HCT116 (cell line): ENCODE data around the gene ETHE1. TPM values are rescaled to one million over a fixed set of nuclear protein-coding genes. Genes with fewer than 3 reads are reported as not detected.
A peak's percentile ranks its signal among the peaks of the same experiment; 100 is the strongest.

ENCODE experiments used
- ATAC-seq: fragments of 200-7000 bp; cut with Tn5 transposase; 2 replicates; pipeline ENCODE4 v1.9.1; 2020; ENCODE audit warnings: mild to moderate bottlenecking, moderate library complexity
- BruUV-seq: library from RNA; stranded (reverse); fragments of 400-500 nt; replicated peaks from 2 replicates; lab custom pipeline; 2021; lab: Mats Ljungman, UMichigan
- CTCF ChIA-PET: fragments of 300-600 bp; sonication (Branson Sonifier 250); formaldehyde crosslinking; loops from one replicate; lab custom pipeline; 2021; ENCODE audit warnings: antibody characterized with exemption; lab: Charles Lee
- POLR2A ChIA-PET: fragments of 300-600, 350-600 bp; sonication (Branson Sonifier 250); formaldehyde crosslinking; loops from one replicate; lab custom pipeline; 2021; ENCODE audit warnings: antibody characterized with exemption; lab: Charles Lee
- RAD21 ChIA-PET, 2 experiments: fragments of 300-600 bp; sonication (Branson Sonifier 250); formaldehyde crosslinking; loops; one replicate each; lab custom pipeline; 2023; ENCODE audit warnings: low total read pairs in 2 of 2; ENCODE audit not compliant: uncharacterized antibody in 2 of 2, unreplicated experiment in 2 of 2, low non-redundant PET in 1 of 2; lab: Charles Lee
- DNase-seq: peaks from one replicate; pipeline ENCODE4 v3.0.0-alpha.2; 2010; ENCODE audit warnings: low read depth, low spot score
- H2AFZ ChIP-seq: fragments of 200-600 bp; shearing (Covaris generic), sonication (generic); 2 replicates; pipeline ENCODE4 v1.6.1; 2017; ENCODE audit warnings: low read depth, mixed run types, mixed read lengths, antibody characterized with exemption, low read length; ENCODE audit not compliant: poor library complexity, severe bottlenecking
- H3K27ac ChIP-seq: 2 replicates; pipeline ENCODE4 v1.5.1; 2012; ENCODE audit warnings: low read depth, low read length
- H3K27me3 ChIP-seq: fragments of 200-600 bp; sonication (generic); 2 replicates; pipeline ENCODE4 v1.6.1; 2016; ENCODE audit warnings: mixed run types, low read length, mixed read lengths; ENCODE audit not compliant: insufficient read depth
- H3K36me3 ChIP-seq, 2 experiments: fragments of 200-500 bp in 1 of 2; fragments of 200-600 bp in 1 of 2; sonication (Bioruptor generic) in 1 of 2; sonication (generic) in 1 of 2; 2 replicates each; pipeline versions ENCODE4 v1.5.1 to v1.6.1; 2014 to 2016; ENCODE audit warnings: low read length in 2 of 2, inconsistent platforms in 1 of 2, mixed read lengths in 1 of 2, mixed run types in 1 of 2; ENCODE audit not compliant: insufficient read depth in 2 of 2, control insufficient read depth in 1 of 2
- H3K4me1 ChIP-seq, 2 experiments: fragments of 200-600 bp in 1 of 2; sonication (generic) in 1 of 2; 2 replicates each; pipeline versions ENCODE4 v1.5.1 to v1.6.1; 2012 to 2017; ENCODE audit warnings: low read length in 2 of 2, inconsistent platforms in 1 of 2, mild to moderate bottlenecking in 1 of 2, mixed read lengths in 1 of 2, mixed run types in 1 of 2, moderate library complexity in 1 of 2; ENCODE audit not compliant: insufficient read depth in 2 of 2, control insufficient read depth in 1 of 2
- H3K4me2 ChIP-seq: fragments of 200-600 bp; sonication (generic); 2 replicates; pipeline ENCODE4 v1.6.1; 2017; ENCODE audit warnings: mixed run types, low read length, mixed read lengths
- H3K4me3 ChIP-seq, 2 experiments: fragments of 200-600 bp in 1 of 2; sonication (generic) in 1 of 2; replicated peaks in 1 of 2; 2 replicates each; pipeline ENCODE4 v1.5.1; 2011 to 2016; ENCODE audit warnings: low read length in 2 of 2, control low read depth in 1 of 2, low read depth in 1 of 2, mild to moderate bottlenecking in 1 of 2, mixed read lengths in 1 of 2, mixed run types in 1 of 2
- H3K79me2 ChIP-seq: fragments of 200-600 bp; sonication (generic); 2 replicates; pipeline ENCODE4 v1.6.1; 2017; ENCODE audit warnings: mild to moderate bottlenecking, mixed run types, low read length, moderate library complexity, mixed read lengths; ENCODE audit not compliant: insufficient read depth
- H3K9ac ChIP-seq: fragments of 200-600 bp; sonication (generic); 2 replicates; pipeline ENCODE4 v1.6.1; 2016; ENCODE audit warnings: low read length, mixed read lengths
- H3K9me2 ChIP-seq: fragments of 200-600 bp; sonication (generic), shearing (Covaris generic); 2 replicates; pipeline ENCODE4 v1.6.1; 2017; ENCODE audit warnings: mixed run types, mild to moderate bottlenecking, moderate library complexity; ENCODE audit not compliant: insufficient read depth
- H3K9me3 ChIP-seq, 2 experiments: fragments of 200-500 bp in 1 of 2; fragments of 200-600 bp in 1 of 2; sonication (Bioruptor generic) in 1 of 2; sonication (generic) in 1 of 2; 2 replicates each; pipeline ENCODE4 v1.6.1; 2014 to 2017; ENCODE audit warnings: low read length in 2 of 2, mixed read lengths in 2 of 2, inconsistent platforms in 1 of 2, low read depth in 1 of 2, mild to moderate bottlenecking in 1 of 2, mixed run types in 1 of 2, moderate library complexity in 1 of 2; ENCODE audit not compliant: control insufficient read depth in 1 of 2, insufficient read depth in 1 of 2
- H4K20me1 ChIP-seq: fragments of 200-600 bp; sonication (generic), shearing (Covaris generic); 2 replicates; pipeline ENCODE4 v1.6.1; 2017; ENCODE audit warnings: mixed run types, mild to moderate bottlenecking, moderate library complexity; ENCODE audit not compliant: insufficient read depth
- CBX3 ChIP-seq: IDR thresholded peaks from 2 replicates; pipeline ENCODE4 v1.6.1; 2012; ENCODE audit warnings: low read depth
- CEBPB ChIP-seq: IDR thresholded peaks from 2 replicates; pipeline ENCODE4 v1.6.1; 2012; ENCODE audit warnings: low read depth
- ELF1 ChIP-seq: IDR thresholded peaks from 2 replicates; pipeline ENCODE4 v1.6.1; 2012; ENCODE audit warnings: low read depth, borderline replicate concordance
- EZH2 ChIP-seq: fragments of 200-600 bp; sonication (generic); IDR thresholded peaks from 2 replicates; pipeline ENCODE4 v1.6.1; 2017; ENCODE audit warnings: antibody characterized with exemption, mixed run types
- EZH2phosphoT487 ChIP-seq: fragments of 200-600 bp; IDR thresholded peaks from 2 replicates; pipeline ENCODE4 v1.6.1; 2018; ENCODE audit warnings: antibody characterized with exemption, borderline replicate concordance
- FOSL1 ChIP-seq: IDR thresholded peaks from 2 replicates; pipeline ENCODE4 v1.6.1; 2012; ENCODE audit warnings: low read depth
- JUND ChIP-seq: IDR thresholded peaks from 2 replicates; pipeline ENCODE4 v1.6.1; 2012
- POLR2A ChIP-seq: IDR thresholded peaks from 2 replicates; pipeline ENCODE4 v1.7.0; 2011; ENCODE audit warnings: borderline replicate concordance; ENCODE audit not compliant: insufficient read depth, insufficient read length; ENCODE audit errors: extremely low read depth
- RAD21 ChIP-seq: IDR thresholded peaks from 2 replicates; pipeline ENCODE4 v1.6.1; 2012; ENCODE audit warnings: low read depth, mild to moderate bottlenecking
- SIN3A ChIP-seq: IDR thresholded peaks from 2 replicates; pipeline ENCODE4 v1.6.1; 2012; ENCODE audit warnings: low read depth
- SP1 ChIP-seq: IDR thresholded peaks from 2 replicates; pipeline ENCODE4 v1.6.1; 2012; ENCODE audit warnings: low read depth
- SRF ChIP-seq: IDR thresholded peaks from 2 replicates; pipeline ENCODE4 v1.6.1; 2012; ENCODE audit warnings: low read depth
- TCF7L2 ChIP-seq: IDR thresholded peaks from 2 replicates; pipeline ENCODE4 v1.7.0; 2011; ENCODE audit warnings: borderline replicate concordance, inconsistent platforms; ENCODE audit not compliant: insufficient read depth, insufficient read length; ENCODE audit errors: extremely low read depth
- YY1 ChIP-seq: IDR thresholded peaks from 2 replicates; pipeline ENCODE4 v1.6.1; 2011; ENCODE audit warnings: low read length, low read depth, moderate library complexity, mild to moderate bottlenecking; ENCODE audit not compliant: insufficient replicate concordance; ENCODE audit errors: extremely low read depth
- ZNF274 ChIP-seq: fragments of 200-500 bp; sonication (Bioruptor generic); IDR thresholded peaks from 2 replicates; pipeline ENCODE4 v1.6.1; 2014; ENCODE audit warnings: mild to moderate bottlenecking, low read depth, low read length, inconsistent platforms
- intact Hi-C: fragments of 100-400 bp; cut with micrococcal nuclease; formaldehyde crosslinking; loops from 2 replicates; pipeline ENCODE4 v1.10.0; 2022
- total RNA-seq: library from RNA; stranded (reverse); gene quantifications from one replicate; pipeline ENCODE4 v1.2.1, GENCODE V29; 2021; ENCODE audit not compliant: unreplicated experiment
- TF ChIP-seq, protein P1 (sequence below): IDR thresholded peaks from 2 replicates; pipeline ENCODE4 v1.6.1; 2012
- TF ChIP-seq, protein P2 (sequence below): IDR thresholded peaks from 2 replicates; pipeline ENCODE4 v1.6.1; 2012
- TF ChIP-seq, protein P3 (sequence below), 3 experiments: fragments of 200-600 bp in 1 of 3; sonication (generic) in 1 of 3; IDR thresholded peaks in 2 of 3; conservative IDR thresholded peaks in 1 of 3; 2 replicates each; pipeline ENCODE4 v1.5.1; 2012 to 2017; ENCODE audit warnings: low read depth in 2 of 3, low read length in 2 of 3, antibody characterized with exemption in 1 of 3, borderline replicate concordance in 1 of 3, control low read depth in 1 of 3, mild to moderate bottlenecking in 1 of 3, mixed read lengths in 1 of 3, mixed run types in 1 of 3, moderate library complexity in 1 of 3; ENCODE audit not compliant: insufficient read depth in 1 of 3
- TF ChIP-seq, protein P4 (sequence below): IDR thresholded peaks from 2 replicates; pipeline ENCODE4 v1.6.1; 2011; ENCODE audit warnings: mild to moderate bottlenecking, low read length, moderate library complexity; ENCODE audit not compliant: insufficient replicate concordance; ENCODE audit errors: extremely low read depth

ETHE1 gene
- total RNA-seq, 1 experiment from 2014 or later, result 64.3 TPM

DNA sequence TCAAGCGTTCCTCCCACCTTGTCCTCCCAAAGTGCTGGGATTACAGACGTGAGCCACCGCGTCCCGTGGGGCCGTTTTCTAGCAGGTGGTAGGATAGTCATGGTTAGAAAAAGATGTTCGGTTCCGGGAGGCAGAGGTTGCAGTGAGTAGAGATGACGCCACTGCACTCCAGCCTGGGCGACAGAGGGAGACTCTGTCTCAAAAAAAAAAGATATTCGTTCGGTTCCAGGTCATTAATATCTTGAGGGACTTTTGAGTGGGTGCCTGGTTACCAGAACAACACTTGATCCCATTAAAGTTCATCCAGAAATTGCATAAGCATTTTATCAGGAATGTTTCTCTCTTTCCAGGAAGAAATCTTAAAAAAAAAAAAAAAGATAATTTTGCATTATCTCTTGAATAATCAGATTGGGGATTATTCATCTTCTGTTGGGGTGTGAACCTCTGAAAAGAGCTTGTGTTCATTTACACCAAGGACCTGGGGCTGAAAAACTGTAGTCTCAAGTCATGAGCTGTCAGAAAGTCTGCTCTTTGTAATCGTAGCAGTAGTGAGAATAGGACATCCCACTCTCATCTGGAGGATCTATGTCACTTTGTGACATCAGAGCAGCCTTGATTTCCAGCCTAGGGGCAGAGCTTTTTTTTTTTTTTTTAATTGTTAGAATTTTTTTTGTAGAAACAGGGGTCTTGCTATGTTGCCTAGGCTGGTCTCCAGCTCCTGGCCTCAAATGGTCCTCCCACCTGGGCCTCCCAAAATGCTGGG, 1.0 kb upstream of the ETHE1 start:
- Histone ChIP-seq H2AFZ (no peak overlapping the region), H3K9me2 (no peaks in the 10 kb centered on the region), H3K4me1 (peaks cover 44 to 76% of the 10 kb centered on the region in 2 experiments), H3K36me3 (no peaks in the 10 kb centered on the region; a peak in 1 of 4 replicates), H3K27ac (no peak overlapping the region), H3K27me3 (no peaks in the 10 kb centered on the region), H4K20me1 (no peaks in the 10 kb centered on the region), H3K9me3 (no peaks in the 10 kb centered on the region), H3K79me2 (peaks cover 35% of the 10 kb centered on the region), H3K9ac (no peak overlapping the region)
- ATAC-seq (no peak), DNase-seq (no peak)
- ChIA-PET RAD21 (interaction anchor here in 1 of 2 experiments (0.6 kb wide), 1 partner anchor 159 kb away, joined by 4 read pairs; no protein-coding TSS in a partner anchor), POLR2A (interaction anchor here (0.6 to 1.6 kb wide), 5 partner anchors 8 to 237 kb away, joined by 3 read pairs; partner anchors contain the start of gene PHLDB3)
- no TSS peak for BruUV-seq
- intact Hi-C loops, result loop anchor here (2.0 kb wide), 1 partner anchor 69 kb away; the partner anchor contains the start of genes IRGQ and ZNF576
- TF ChIP-seq CBX3 (no peak), FOSL1 (no peak), POLR2A (no peak), TCF7L2 (no peak), ELF1 (no peak), EZH2 (no peak), JUND (no peak), ZNF274 (no peak), CEBPB (no peak), EZH2phosphoT487 (no peak), YY1 (no peak), SRF (no peak), SP1 (no peak), RAD21 (no peak), SIN3A (no peak)
- TF ChIP-seq, protein P1, sequence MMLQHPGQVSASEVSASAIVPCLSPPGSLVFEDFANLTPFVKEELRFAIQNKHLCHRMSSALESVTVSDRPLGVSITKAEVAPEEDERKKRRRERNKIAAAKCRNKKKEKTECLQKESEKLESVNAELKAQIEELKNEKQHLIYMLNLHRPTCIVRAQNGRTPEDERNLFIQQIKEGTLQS, result no peak
- TF ChIP-seq, protein P2, sequence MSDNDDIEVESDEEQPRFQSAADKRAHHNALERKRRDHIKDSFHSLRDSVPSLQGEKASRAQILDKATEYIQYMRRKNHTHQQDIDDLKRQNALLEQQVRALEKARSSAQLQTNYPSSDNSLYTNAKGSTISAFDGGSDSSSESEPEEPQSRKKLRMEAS, result no peak
- TF ChIP-seq, protein P3, sequence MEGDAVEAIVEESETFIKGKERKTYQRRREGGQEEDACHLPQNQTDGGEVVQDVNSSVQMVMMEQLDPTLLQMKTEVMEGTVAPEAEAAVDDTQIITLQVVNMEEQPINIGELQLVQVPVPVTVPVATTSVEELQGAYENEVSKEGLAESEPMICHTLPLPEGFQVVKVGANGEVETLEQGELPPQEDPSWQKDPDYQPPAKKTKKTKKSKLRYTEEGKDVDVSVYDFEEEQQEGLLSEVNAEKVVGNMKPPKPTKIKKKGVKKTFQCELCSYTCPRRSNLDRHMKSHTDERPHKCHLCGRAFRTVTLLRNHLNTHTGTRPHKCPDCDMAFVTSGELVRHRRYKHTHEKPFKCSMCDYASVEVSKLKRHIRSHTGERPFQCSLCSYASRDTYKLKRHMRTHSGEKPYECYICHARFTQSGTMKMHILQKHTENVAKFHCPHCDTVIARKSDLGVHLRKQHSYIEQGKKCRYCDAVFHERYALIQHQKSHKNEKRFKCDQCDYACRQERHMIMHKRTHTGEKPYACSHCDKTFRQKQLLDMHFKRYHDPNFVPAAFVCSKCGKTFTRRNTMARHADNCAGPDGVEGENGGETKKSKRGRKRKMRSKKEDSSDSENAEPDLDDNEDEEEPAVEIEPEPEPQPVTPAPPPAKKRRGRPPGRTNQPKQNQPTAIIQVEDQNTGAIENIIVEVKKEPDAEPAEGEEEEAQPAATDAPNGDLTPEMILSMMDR (IDR thresholded peaks at IDR 0.05 in 2 of 3, conservative IDR thresholded peaks at IDR 0.05 in 1 of 3; ENCODE audit: borderline replicate concordance in 1 of 3, insufficient read depth in 1 of 3, low read depth in 2 of 3, low read length in 2 of 3), result no peak
- TF ChIP-seq, protein P4, sequence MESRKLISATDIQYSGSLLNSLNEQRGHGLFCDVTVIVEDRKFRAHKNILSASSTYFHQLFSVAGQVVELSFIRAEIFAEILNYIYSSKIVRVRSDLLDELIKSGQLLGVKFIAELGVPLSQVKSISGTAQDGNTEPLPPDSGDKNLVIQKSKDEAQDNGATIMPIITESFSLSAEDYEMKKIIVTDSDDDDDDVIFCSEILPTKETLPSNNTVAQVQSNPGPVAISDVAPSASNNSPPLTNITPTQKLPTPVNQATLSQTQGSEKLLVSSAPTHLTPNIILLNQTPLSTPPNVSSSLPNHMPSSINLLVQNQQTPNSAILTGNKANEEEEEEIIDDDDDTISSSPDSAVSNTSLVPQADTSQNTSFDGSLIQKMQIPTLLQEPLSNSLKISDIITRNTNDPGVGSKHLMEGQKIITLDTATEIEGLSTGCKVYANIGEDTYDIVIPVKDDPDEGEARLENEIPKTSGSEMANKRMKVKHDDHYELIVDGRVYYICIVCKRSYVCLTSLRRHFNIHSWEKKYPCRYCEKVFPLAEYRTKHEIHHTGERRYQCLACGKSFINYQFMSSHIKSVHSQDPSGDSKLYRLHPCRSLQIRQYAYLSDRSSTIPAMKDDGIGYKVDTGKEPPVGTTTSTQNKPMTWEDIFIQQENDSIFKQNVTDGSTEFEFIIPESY, result no peak
- TF ChIP-seq, all 23 proteins: peak for 0
- no peak overlapping the region for H3K4me3 ChIP-seq
- CTCF ChIA-PET, result interaction anchor here (1.5 to 2.7 kb wide), 3 partner anchors 8 to 81 kb away, joined by 5 to 12 read pairs (median 9); no protein-coding TSS in a partner anchor
- H3K4me2 ChIP-seq, result peak overlapping the region; percentile 43
